ENCODE results near the gene KRT26.
A peak's percentile ranks its signal among the peaks of the same experiment; 100 is the strongest.
"Not testable (repeated sequence)": the region's sequence is repeated elsewhere in the genome, so short reads cannot be mapped to it uniquely, and the experiment has no call there.

KRT26 gene, protein sequence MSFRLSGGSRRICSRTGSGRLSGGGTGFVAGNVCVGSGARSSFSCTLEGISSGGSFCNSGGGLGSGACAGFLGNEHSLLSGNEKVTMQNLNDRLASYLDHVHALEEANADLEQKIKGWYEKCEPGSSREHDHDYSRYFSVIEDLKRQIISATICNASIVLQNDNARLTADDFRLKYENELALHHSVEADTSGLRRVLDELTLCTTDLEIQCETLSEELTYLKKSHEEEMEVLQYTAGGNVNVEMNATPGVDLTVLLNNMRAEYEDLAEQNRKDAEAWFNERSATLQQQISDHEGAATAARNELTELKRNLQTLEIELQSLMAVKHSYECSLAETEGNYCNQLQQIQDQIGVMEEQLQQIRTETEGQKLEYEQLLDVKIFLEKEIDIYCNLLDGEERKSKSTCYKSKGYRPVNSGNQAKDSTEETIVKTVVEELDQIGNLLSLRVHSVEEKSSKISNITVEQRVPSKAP

DNA sequence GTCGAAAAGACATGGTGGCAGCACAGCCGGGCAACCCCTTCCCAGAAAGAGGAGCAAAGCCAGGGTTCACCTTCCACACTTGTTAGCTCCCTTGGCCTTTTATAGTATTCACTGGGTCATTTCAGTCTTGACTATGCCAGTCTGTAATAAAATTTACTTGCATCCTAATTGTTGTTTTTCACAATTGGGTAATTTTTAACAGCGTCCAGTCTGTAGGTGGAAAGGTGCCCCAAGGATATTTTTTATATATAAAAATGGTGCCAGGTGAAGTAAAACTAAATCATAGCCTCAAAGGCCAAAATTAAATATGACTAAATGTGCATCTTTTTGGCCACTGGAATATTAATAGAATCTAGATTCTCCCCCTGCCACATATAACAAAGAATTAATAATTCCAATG, at the start of gene KRT26:
KRT26 (minus strand) TSS at position 101 of the 400 bp plus-strand sequence; CDS start at position 13, 88 bp downstream.
- DNase-seq (ENCODE audit: low read depth in 2 of 2, low spot score in 1 of 2), result no peak

DNA sequence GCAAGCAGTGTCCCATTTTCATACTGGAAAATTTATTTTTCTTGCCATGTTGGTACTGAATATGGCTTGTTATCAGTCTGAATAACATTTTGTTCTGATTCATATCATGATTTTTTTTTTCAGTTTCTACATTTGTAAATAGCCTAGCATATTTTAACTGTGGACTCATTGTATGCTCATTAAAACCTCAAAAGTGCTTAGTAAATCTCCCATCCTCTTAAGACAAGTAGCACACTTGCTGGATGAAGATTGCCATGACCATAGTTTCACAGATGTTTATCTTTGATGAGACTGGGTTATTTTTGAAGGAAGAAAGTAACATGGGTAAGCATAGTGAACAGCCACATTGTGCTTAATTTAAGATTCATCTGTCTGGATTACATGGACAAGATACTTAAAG, 49.5 kb upstream of the KRT26 start:
- no peak for DNase-seq (ENCODE audit: low read depth in 2 of 2, low spot score in 1 of 2)

DNA sequence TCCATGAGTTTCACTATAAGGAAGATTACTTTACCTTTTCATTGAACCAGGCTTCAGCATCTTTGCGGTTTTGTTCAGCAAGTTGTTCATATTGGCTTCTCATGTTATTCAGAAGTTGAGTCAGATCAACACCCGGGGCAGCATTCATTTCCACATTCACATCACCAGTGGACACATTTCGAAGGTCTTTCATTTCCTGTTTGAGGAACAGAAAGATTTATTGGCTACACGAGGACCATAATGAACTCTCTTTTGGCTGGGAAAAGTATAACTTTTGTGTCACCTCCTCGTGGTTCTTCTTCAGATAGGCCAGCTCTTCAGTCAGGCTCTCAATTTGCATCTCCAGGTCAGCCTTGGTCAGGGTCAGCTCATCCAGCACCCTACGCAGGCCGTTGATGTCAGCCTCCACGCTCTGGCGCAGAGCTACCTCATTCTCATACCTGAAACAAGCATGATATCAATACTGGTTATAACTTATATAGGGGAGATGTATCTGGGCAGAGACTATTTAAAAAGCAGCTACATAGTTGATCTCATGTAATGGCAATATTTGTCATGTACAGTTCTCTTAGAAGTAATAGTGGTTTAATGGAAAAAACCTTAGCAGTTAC, 48.3 kb upstream of the KRT26 start:
- DNase-seq (ENCODE audit: low read depth in 2 of 2, low spot score in 1 of 2), result no peak

DNA sequence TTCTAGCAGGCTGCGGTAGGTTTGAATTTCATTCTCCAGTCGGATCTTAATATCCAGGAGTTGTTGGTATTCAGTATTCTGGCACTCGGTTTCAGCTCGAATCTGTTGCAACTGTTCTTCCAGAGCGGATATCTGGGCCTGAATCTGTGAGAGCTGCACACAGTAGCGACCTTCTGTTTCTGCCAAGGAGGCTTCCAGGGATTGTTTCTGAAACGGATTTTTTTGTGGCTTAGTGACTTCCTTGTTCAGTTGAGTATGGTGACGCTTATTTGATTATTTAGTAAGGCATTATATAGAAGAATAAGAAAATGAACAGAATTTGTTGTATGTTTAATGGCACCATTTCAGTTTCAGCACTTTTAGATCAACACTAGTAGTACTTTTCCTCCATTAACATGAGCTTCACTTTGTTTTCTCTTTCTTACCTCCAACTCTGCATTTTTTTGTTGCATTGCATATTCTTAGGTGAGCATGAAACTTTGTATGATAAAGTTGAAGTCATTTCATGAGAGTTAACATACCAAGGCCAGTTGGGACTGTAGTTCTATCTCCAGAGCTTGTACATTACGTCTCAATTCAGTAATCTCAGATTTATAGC, 47.6 kb upstream of the KRT26 start:
- DNase-seq (ENCODE audit: low read depth in 2 of 2, low spot score in 1 of 2), result no peak

DNA sequence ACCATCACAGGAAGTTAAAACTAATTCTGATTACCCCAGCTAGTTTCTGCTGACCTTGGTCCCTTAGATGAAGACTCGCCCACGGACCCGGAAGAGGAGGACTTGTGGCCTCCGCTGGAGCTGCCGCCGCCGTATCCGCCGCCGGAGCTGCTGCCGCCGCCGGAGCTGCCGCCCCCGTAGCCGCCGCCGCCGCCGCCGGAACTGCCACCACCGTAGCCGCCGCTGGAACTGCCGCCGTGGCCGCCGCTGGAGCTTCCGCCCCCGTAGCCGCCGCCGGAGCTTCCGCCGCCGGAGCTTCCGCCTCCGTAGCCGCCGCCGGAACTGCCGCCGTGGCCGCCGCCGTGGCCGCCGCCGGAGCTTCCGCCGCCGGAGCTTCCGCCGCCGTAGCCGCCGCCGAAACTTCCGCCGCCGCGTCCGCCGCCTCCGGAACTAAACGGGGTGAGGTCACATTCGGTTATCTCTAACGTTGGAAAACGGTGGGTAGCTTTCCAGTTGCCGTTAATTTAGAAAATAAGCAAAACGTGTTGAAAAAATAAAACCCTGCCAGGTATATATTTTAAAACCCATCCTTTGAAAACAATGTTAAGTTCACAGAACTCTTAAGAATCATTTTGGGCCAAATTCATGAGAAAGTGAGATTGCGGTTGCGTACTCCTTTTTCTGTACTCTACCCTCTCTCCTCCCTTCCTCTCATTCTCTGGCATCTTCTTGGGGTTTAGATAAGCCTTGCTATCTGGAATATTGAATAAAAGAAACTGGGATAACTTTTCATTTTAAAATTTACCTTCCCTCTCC, 46.9 kb upstream of the KRT26 start:
- peak; percentile 52 to 72 for DNase-seq (ENCODE audit: low read depth in 2 of 2, low spot score in 1 of 2)

DNA sequence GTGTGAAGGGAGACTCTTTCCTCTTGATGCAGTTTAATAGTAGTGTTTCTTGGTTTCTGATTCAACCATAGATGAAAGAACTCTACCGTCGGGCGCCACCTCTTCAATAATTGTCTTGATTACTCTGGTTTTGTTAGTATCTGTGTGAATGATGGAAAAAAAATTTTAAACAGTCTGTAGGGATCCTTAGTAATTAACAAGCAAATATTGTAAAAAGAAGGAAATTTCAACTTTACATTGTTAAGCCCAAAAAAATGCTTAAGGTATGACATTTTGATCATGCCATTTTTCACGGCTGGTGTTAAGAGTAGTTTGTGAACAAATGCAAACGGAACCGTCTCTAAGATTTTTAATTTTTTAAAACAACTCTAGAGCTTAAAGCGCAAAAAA, 46.3 kb upstream of the KRT26 start:
- no peak for DNase-seq (ENCODE audit: low read depth in 2 of 2, low spot score in 1 of 2)

DNA sequence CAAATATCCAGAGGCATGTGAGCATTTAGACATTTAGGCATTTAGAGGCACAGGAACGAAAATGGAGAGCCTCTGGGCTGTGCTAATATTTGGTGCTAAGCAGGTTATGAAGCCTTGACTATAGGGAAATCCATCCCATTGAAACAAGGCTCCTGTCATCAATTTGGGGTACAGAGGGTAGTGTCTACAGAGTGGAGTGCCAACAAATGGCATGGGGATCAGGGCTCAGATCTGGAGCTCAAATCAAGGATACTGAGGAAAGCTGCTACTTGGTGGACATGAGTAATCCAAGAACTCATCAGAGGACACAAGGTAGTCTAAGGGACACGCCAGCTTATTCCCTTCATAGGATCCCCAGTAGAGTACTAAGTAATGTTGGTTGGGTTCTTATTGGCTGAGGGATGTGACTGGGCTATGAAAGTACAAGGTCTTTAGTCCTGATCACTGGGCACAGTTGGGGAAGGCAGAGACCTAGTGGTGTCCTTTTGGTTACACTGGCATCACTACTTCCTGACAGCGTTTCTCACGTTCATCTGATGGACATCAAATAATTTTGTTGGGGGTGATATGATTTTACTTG, 45.2 kb upstream of the KRT26 start:
- no peak for DNase-seq (ENCODE audit: low read depth in 2 of 2, low spot score in 1 of 2)

DNA sequence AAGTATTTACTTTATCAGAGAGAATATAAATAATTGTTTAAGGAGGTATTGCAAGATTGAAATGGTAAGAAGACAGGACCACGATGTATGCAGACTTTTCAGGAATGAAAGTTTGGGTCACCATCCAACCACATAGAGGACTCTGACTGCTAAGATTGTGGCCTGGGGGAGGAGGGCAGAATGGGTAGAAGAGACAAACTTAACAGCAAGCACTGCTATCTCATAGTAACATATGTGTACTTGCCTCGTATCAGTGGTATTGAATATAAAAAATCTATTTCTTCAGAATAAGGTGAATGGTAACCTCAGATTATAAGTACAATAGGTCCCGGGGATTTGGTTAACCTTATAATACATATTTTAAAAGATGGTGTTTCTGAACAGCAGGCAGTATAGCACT, 44.6 kb upstream of the KRT26 start:
- no peak for DNase-seq (ENCODE audit: low read depth in 2 of 2, low spot score in 1 of 2)

DNA sequence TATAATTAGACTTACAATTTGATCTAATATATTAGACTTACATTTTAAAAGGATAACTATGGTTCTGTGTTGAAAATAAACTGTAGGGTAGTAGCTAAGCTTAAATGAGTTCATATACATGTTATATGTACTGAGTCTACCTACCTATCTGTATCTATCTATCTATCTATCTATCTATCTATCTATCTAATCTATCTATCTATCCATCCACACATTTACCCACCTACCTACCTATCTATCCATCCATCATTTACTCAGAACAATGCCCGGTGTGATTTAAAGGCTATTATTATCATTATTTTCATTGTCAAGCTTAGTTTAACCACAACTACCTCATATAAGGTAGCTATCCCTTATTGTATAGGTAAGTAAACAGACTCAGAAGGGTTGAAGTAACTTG, 43.4 kb upstream of the KRT26 start:
- no peak for DNase-seq (ENCODE audit: low read depth in 2 of 2, low spot score in 1 of 2)

DNA sequence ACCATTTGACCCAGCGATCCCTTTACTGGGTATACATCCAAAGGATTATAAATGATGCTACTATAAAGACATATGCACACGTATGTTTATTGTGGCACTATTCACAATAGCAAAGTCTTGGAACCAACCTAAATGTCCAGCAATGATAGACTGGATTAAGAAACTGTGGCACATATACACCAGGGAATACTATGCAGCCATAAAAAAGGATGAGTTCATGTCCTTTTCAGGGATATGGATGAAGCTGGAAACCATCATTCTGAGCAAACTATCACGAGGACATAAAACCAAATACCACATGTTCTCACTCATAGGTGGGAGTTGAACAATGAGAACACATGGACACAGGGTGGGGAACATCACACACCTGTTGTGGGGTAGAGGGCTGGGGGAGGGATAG, 42.7 kb upstream of the KRT26 start:
- DNase-seq (ENCODE audit: low read depth in 2 of 2, low spot score in 1 of 2), result not testable (repeated sequence)

DNA sequence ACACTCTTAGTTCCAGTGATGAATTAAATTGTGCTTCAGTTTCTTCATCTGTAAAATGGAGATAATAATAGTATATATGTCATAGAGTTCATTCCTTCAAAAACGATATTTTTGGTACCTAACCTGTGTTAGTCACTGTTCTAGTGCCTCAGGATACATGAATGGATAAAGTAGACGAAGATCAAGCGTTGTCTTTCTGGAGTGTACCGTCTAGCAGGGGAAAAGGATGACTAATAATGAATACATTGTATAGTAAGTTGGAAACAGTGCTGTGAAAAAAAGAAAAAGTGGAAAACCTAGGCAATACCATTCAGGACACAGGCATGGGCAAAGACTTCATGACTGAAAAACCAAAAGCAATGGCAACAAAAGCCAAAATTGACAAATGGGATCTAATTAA, 41.8 kb upstream of the KRT26 start:
- no peak for DNase-seq (ENCODE audit: low read depth in 2 of 2, low spot score in 1 of 2)

DNA sequence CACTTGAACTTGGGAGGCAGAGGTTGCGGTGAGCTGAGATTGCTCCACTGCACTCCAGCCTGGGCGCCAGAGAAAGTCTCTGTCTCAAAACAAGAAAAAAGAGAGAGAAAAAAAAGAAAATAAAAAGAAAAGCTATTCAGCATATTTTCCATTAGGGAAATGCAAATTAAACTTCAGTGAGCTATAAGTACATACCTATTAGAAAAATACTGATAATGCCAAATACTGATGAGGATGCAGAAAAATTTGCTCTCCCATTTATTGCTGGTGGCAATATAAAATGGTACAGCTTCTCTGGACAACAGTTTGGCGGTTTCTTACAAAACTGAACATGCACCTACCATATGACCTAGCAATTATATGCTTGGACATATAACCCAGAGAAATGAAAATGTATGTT, 40.6 kb upstream of the KRT26 start:
- no peak for DNase-seq (ENCODE audit: low read depth in 2 of 2, low spot score in 1 of 2)

DNA sequence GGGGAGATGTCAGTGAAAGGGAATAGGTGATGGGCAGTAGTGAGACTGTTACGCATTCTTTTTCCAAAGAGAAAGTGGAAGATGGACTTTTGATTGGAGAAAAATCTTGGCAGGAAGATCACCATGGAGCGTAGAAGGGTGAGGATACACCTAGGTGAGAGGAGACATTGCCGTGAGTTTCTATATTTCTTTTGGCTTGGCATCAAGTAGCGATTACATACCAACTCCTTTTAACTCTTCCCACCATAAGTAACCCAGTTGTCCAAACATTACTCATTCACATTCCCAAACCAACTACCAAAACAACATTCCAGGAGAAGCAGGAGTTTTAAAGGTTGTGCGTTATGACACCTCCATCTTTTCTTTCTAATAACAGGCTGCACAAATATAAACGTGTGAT, 38.5 kb upstream of the KRT26 start:
- no peak for DNase-seq (ENCODE audit: low read depth in 2 of 2, low spot score in 1 of 2)

DNA sequence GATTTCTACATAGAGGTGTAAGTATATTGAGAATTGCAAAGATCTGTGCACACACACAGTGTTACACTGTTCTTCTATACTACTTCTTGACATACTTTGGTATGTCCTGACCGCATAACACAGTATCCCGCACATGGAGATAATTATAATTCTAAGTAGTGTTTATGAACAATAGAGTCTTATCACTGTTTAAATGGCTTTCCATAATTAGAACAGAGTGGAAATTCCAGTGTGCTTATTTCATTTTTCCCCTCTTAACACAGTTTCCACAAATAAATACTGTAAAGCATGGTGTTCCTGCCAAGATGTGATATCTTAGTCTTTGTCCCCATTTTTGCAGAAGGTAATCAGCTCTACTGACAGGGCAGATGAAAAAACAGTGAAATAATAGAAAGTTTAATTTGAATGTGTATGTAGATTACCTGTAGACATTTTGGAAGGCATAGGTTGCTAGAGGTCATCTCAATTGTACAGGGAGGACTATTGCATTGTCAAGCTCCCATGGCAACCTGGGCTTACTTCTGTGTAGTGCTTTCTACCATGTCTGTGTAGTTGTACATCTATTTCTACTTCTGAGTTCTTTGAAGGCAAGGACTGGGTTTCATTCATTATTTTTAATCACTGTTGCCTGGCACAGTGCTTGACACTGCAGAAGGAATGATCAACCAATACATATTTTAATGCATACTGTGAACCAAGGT, 37.9 kb upstream of the KRT26 start:
- DNase-seq (ENCODE audit: low read depth in 2 of 2, low spot score in 1 of 2), result no peak

DNA sequence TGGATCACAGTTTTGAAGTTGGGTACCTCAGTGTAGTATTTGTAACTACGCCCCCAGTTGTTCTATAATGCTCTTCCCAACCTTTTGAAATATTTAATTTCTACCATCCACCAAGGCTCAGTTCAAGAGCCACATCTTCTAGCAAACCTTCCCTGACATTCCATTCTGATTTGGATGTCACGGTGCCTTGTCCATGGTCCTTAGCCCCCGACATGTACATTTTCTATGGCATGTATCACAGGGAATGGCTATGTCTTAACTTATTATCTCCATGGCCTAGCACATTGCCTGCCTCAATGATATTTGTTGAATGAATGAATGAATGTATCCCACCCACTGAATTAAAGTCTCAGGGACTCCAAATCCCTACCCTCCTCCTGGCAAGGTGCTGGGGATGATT, 34.1 kb upstream of the KRT26 start:
- no peak for DNase-seq (ENCODE audit: low read depth in 2 of 2, low spot score in 1 of 2)

DNA sequence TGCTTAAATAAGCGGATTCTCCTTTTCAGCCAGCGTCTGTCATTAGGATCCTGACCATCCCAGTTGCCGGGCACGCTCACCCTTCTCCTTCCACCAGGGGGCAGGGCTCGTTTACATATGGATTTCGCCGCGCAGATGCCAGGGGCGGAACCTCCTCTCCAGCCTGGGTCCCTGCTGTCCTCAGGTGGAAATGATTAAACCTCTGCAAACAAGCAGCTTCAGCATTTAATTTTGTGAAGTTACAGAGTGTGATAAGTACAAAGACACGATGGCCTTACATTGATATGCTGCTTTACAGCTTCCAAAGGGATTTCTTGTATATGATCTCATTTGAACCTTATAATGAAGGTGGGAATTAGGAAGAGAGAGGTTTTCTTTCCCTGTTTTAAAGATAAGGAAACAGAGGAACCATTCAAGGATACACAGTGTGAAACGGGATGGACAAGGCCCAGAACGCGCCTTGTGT, 31.6 kb upstream of the KRT26 start:
- DNase-seq (ENCODE audit: low read depth in 2 of 2, low spot score in 1 of 2), result peak; percentile 34 to 43

DNA sequence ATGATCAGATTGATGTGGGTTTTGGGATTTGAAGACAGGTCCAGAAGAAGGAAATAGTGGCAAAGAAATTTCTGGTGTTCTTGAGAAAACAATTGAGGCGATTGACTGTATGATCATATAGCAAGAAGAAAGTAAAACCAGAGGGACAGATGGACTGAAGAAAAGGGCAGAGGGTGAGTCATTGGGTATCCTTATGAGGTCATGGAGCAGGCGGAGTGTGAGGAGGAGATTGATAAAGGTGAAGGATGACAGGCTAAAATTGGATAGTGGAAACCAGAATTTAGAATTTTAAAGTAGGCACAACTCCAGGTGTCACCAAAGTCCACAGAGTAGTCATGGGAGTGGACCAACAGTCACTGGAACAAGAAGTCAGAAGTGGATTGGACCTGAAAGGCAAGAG, 29.2 kb upstream of the KRT26 start:
- DNase-seq (ENCODE audit: low read depth in 2 of 2, low spot score in 1 of 2), result no peak

DNA sequence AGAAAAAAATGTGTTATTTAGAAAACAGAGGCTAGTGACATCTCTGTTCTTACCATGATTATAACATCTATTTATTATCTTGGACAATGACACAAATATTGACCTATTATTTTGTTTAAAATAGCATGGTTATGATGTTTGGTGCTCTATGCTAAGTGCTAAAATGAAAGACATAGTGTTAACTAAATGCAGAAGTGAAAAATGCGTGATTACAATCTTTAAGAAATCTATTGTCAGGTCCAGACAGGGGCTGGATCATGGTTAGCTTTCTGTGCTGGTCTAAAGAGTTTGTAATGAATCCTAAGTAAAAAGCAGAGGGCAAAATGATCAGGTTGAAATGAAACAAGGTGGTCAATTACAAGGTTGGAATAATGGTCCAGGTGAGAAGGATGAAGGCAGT, 28.4 kb upstream of the KRT26 start:
- no peak for DNase-seq (ENCODE audit: low read depth in 2 of 2, low spot score in 1 of 2)

DNA sequence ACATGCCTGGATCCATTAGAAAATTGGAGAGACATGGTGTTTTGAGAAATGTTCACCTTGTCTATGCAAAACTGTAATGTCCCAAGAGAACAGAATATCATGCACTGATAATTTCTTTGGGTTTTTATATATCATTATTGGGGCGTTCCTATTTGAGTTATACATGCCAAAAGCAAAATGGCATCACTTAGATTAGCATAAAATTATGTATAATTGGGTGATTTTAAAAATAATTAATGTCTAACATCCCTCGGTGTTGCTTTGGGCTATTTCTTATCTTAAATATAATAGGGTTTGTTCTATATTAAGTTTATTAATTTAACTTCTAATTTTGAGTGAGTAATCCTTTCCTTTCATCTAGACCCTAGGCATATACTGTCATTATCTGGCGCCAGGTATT, 27.9 kb upstream of the KRT26 start, which contains the start of gene KRT28:
KRT28 (minus strand) TSS at position 101 of the 400 bp plus-strand sequence; CDS start at position 35, 66 bp downstream.
- DNase-seq (ENCODE audit: low read depth in 2 of 2, low spot score in 1 of 2), result no peak

DNA sequence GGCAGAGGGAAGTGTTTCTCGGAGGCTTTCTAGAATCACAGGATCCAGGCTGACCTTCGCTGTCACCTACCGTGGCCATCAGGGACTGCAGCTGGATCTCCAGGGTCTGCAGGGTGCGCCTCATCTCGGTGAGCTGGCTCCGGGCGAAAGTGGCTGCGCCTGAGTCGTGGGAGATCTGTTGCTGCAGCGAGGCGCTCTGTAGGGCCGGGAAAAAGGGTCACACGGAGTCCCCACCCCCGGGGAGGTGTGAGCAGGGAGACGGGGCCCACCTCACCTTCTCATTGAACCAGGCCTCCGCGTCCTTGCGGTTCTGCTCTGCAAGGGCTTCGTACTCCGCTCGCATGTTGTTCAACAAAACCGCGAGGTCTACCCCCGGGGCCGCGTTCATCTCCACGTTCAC, 24.8 kb upstream of the KRT26 start:
- DNase-seq (ENCODE audit: low read depth in 2 of 2, low spot score in 1 of 2), result no peak

All from stimulated activated CD8-positive, alpha-beta memory T cell treated with anti-CD3 and anti-CD28 coated beads, Interleukin-4, amount 100 ng/mL, for 1 hour (primary cell).